Activated CD8-positive, alpha-beta memory T cell treated with anti-CD3 and anti-CD28 coated beads, Interleukin-2, amount 50 U/mL, for 48 hours (primary cell): ENCODE measurements around the gene KRT78.
A peak's percentile ranks its signal among the peaks of the same experiment; 100 is the strongest.
"Not testable (repeated sequence)": the region's sequence is repeated elsewhere in the genome, so short reads cannot be mapped to it uniquely, and the experiment has no call there.

ENCODE experiments used
- DNase-seq: peaks from one replicate; pipeline ENCODE4 v3.0.0-alpha.2; 2020

Gene KRT78

GRCh38 chr12:52870361-52871290 lies 21.8 kb upstream of the KRT78 start:
- DNase-seq: peak; percentile 96

GRCh38 chr12:52867642-52868041 lies 18.8 kb upstream of the KRT78 start:
- DNase-seq: no peak

- DNase-seq: no peak
These were observed 18.4 kb upstream of the KRT78 start for GRCh38 chr12:52867152-52867551.

DNA sequence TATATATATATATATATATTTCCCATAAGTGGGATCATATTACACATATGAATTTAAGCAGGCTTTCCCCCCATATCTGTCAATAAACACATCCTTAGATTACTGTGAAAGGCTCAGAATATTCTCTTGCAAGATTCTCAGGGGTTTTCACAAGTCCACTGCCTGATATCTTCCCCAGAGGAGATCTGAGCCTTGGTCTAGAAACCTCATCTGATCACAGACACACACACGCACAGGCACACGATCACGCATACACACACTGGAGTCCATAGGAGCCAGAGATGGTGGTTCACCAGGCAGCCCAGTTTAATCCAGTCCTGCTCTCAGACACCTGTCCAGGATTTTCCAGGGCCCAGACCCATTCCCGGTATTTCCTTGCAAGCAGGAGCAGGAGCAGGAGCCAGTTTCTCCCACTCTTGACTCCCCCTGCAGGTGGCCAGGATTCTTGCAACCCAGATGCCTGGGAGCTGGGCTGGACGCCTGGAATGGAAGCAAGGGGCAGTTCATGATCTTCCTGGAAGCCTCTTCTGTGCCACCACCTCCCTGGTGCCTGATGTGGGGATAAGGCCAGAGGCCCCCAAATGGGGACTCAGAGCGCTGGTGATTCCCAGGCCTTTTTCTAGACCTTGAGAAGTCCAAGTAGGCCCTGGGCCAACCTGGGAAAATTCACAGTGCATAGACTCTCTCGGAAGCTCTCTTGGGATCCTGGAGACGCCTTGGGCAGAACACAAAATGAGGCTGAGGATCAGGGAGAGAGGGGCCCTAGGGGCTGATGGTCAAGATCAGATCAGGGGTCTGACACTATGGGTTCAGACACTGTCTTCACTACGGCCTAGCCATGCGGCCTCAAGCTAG lies 16.5 kb upstream of the KRT78 start:
- peak; percentile 71 for DNase-seq

DNA sequence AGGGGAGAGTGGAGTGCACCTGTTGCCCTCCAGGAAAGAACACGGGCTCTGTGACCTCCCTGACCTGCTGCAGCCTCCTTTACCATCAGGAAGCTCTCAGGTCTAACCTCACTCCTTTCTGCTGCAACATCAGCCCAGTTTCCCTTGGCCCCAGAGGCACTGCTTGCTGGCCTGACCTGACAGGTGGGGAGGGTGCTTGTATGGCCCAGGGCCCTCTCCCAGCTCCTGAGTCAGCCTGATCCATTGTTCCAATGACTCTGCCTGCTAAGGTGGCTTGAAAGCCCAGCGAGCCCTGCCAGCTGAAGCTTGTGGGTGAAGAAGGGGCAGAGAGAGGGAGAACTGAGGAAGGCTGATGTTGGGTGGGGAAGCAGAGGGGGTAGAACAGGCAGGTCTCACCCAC lies 13.2 kb upstream of the KRT78 start:
- DNase-seq: no peak

DNA sequence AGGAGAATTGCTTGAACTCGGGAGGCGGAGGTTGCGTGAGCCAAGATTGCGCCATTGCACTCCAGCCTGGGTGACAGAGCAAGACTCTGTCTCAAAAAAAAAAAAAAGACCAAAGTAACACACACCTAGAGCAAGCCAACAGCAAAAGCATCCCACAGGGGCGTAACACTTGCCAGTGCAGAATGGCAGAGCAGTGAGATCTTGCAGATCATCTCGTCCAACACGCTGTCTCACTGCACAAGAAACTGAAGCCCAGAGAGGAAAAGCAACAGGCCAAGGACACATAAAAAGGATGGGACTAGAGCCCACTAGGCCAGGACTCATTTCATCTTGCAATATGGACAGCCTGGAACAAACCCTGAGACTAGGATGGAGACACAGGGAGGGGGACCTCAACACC lies 12.7 kb upstream of the KRT78 start:
- no peak for DNase-seq

- no peak for DNase-seq
These were observed 11.5 kb upstream of the KRT78 start for GRCh38 chr12:52860102-52860823.

GRCh38 chr12:52857500-52857899 lies 8.7 kb upstream of the KRT78 start:
- DNase-seq: no peak

DNA sequence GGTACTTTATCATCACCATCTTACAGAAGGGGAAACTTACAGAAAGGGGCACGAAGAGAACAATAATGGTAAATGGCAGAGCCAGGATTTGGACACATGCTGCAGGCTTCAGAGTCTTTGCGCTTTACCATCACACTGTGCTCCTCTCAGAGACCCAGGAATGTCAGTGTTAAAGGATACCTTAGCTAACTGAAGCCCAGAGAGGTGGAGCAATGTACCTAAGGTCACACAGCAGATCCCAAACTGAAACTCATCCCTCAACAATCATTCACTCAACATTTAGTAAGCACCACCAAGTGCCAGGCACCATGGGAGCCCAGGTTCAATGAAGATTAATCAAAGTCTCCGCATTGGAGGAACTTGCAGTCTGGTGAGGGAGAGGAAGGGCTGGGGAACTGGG lies 8.0 kb upstream of the KRT78 start:
- no peak for DNase-seq

- not testable (repeated sequence) for DNase-seq
These were observed 7.3 kb upstream of the KRT78 start for GRCh38 chr12:52856077-52856476.

- no peak for DNase-seq
These were observed 3.0 kb upstream of the KRT78 start for GRCh38 chr12:52851787-52852186.

DNA sequence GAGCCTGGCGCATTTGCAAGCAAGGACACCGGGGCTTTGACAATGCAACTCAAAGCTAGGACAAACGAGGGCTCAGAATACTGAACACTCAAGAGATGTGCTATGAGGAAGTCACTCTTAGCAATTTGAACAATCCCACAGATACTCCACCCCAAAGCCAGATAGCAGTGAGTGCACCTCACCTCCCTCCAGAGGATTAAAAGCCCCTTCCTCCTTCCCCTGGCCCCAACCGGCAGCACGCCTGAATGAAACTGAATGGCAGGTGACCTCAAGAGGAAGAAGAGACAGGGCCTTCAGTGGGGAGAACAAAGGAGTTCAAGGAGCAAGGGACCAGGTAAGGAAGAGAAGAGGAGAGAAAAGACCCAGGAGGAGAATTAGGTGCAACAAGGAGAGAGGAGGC lies 1.9 kb upstream of the KRT78 start:
- DNase-seq: no peak

GRCh38 chr12:52849511-52849910 lies 717 bp upstream of the KRT78 start:
- DNase-seq: no peak

DNA sequence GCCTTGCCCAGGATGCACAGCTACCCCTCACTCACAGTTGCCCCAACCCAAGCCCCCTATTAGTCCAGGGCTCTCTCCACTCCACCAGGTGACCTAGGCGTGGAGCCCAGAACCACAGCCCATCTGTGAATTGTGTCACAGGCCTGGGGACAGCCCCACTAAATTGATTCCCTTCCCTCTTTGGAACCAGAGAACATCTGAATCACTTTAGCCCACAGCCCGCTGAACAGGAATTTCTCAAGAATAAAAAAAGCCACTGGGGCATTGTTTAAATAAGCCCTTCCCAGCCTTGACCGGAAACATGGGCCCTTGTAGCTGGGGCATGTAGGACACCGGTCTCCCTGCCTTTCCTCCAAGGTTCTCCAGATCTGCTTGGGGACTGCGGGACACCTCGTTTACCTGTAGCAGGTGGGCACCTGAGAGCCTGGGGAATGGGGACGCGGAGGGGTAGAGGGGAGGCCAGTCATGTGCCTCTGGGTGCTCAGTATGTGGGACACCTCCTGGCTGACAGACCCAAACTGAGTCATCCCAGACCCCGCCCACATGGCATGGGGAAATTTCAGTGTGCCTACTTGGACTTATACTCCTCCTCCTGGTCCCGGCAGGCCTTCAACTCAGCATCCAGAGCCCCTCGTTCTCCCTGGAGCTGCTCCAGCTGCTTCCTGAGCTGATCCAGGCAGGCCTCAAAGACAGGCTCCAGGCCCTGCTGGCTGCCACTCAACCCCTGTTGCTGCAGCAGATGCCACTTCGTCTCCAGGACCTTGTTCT lies 1.3 kb downstream of the KRT78 start:
- DNase-seq: no peak

DNA sequence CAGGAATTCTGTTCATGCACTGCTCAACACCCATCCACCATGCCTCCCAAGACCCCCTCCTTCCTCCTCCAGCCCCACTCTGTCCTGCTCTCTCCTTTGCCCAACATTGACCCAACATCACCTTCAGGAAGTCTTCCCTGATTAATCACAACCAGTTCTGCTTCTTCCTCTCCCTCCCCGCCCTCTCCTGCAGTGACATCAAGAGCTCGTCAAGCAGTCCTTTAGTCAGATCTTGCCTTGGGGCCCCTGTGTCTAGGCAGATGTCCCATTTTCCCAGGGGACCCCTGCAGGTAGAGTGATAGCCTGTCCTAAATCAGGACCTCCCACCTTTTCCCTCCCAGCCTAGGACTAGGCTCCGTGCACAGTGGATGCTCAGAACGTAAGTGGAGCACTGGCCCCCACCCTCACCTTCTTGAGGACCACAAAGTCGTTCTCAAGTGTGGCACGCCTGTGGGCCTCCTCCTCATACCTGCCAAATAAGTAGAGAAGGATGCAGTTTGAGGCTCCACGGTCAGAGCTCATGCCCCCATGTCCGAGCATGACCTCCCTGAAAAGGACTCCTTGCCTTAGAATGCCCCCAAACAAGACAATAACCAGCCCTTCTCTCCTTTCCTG lies 2.3 kb downstream of the KRT78 start:
- no peak for DNase-seq

- DNase-seq: no peak
These were observed 2.8 kb downstream of the KRT78 start for GRCh38 chr12:52845946-52846345.

DNA sequence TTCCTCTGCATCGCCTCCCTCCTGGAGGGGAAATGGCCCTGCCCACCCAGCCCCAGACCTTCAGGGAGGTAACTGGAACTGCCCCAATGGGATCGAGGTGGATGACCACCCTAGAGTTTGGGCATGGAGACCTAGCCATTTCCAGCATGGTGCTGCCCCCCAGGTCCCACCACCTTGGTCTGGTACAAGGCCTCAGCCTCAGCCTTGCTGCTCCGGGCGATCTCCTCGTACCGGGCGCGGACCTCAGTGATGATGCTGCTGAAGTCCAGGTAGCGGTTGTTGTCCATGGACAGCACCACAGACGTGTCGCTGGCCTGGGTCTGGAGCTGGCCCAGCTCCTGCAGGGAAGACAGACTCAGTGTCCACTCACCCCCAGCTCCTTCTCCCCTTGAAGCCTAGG lies 4.4 kb downstream of the KRT78 start:
- no peak for DNase-seq

GRCh38 chr12:52839436-52840105 lies 9.2 kb downstream of the KRT78 start:
- DNase-seq: no peak

GRCh38 chr12:52838609-52839435 lies 10.0 kb downstream of the KRT78 start:
- no peak for DNase-seq
